ENCODE data around the gene CPSF6.

DNA sequence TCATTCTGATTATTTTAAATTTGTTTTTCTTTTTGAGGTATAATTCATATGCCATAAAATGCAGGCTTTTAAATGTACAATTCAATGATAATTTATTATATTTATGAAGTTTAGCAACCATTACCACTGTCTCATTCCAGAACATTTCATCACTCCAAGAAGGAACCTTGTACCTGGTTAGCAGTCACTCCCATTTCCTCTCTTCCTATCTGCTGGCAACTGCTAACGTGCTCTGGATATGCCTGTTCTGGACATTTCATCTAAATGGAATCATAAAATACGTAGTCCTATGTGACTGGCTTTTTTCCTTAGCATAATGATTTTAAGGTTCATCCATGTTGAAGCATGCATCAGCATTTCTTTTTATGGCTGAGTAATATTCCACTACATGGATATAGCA is 15.5 kb downstream of the CPSF6 start:
- TF ChIP-seq, protein P1, sequence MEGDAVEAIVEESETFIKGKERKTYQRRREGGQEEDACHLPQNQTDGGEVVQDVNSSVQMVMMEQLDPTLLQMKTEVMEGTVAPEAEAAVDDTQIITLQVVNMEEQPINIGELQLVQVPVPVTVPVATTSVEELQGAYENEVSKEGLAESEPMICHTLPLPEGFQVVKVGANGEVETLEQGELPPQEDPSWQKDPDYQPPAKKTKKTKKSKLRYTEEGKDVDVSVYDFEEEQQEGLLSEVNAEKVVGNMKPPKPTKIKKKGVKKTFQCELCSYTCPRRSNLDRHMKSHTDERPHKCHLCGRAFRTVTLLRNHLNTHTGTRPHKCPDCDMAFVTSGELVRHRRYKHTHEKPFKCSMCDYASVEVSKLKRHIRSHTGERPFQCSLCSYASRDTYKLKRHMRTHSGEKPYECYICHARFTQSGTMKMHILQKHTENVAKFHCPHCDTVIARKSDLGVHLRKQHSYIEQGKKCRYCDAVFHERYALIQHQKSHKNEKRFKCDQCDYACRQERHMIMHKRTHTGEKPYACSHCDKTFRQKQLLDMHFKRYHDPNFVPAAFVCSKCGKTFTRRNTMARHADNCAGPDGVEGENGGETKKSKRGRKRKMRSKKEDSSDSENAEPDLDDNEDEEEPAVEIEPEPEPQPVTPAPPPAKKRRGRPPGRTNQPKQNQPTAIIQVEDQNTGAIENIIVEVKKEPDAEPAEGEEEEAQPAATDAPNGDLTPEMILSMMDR (IDR thresholded peaks at IDR 0.05 in 8 of 11, conservative IDR thresholded peaks at IDR 0.05 in 3 of 11): no peak
- TF ChIP-seq POLR2A (IDR thresholded peaks at IDR 0.05) (no peak), POLR2AphosphoS5 (IDR thresholded peaks at IDR 0.05) (no peak)

Data from spleen (tissue), 7 donors.